Endodermal cell (in vitro differentiated cells): ENCODE measurements around the gene SYNE3. TPM values are rescaled to one million over a fixed set of nuclear protein-coding genes. Genes with fewer than 3 reads are reported as not detected.
A peak's percentile ranks its signal among the peaks of the same experiment; 100 is the strongest.

Experiments used
- DNase-seq: peaks from one replicate; pipeline ENCODE4 v3.0.0-alpha.2; 2017
- H3K27ac ChIP-seq: 2 replicates; pipeline ENCODE4 v1.5.1; 2013; ENCODE audit warnings: mild to moderate bottlenecking, low read depth, low read length, moderate library complexity
- H3K27me3 ChIP-seq: 2 replicates; pipeline ENCODE4 v1.6.1; 2013; ENCODE audit warnings: mild to moderate bottlenecking, low read length, moderate library complexity; ENCODE audit not compliant: insufficient read depth, control insufficient read depth, poor library complexity, severe bottlenecking
- H3K36me3 ChIP-seq: 2 replicates; pipeline ENCODE4 v1.7.0; 2013; ENCODE audit warnings: mild to moderate bottlenecking, low read length, moderate library complexity; ENCODE audit not compliant: control insufficient read depth, insufficient read depth
- H3K4me1 ChIP-seq: one replicate; pipeline ENCODE4 v1.7.0; 2013; ENCODE audit warnings: low read length; ENCODE audit not compliant: control insufficient read depth, insufficient read depth
- H3K4me3 ChIP-seq: 2 replicates; pipeline ENCODE4 v1.5.1; 2013; ENCODE audit warnings: mild to moderate bottlenecking, low read length, moderate library complexity
- H3K9ac ChIP-seq: 2 replicates; pipeline ENCODE4 v1.6.1; 2013; ENCODE audit warnings: mild to moderate bottlenecking, low read length, moderate library complexity; ENCODE audit not compliant: poor library complexity, severe bottlenecking; ENCODE audit errors: extremely low read depth
- H3K9me3 ChIP-seq: 2 replicates; pipeline ENCODE4 v1.6.1; 2013; ENCODE audit warnings: mild to moderate bottlenecking, low read length, moderate library complexity; ENCODE audit not compliant: control insufficient read depth
- H3K27ac Mint-ChIP-seq: 2 replicates; pipeline ENCODE4 v1.8.0; 2020; ENCODE audit warnings: mixed read lengths
- H3K27me3 Mint-ChIP-seq: 2 replicates; pipeline ENCODE4 v1.8.0; 2021; ENCODE audit warnings: mild to moderate bottlenecking, mixed read lengths; ENCODE audit not compliant: insufficient read depth
- H3K36me3 Mint-ChIP-seq: 2 replicates; pipeline ENCODE4 v1.8.0; 2020; ENCODE audit warnings: low read depth, mixed read lengths
- H3K4me1 Mint-ChIP-seq: 2 replicates; pipeline ENCODE4 v1.8.0; 2020; ENCODE audit warnings: mixed read lengths
- H3K4me3 Mint-ChIP-seq: 2 replicates; pipeline ENCODE4 v1.8.0; 2020; ENCODE audit warnings: mild to moderate bottlenecking, moderate library complexity, mixed read lengths
- H3K9me3 Mint-ChIP-seq: 2 replicates; pipeline ENCODE4 v1.8.0; 2020; ENCODE audit warnings: mild to moderate bottlenecking, mixed read lengths
- CTCF ChIP-seq: fragments of 200-600 bp; sonication (generic); conservative IDR thresholded peaks from 2 replicates; pipeline ENCODE4 v1.5.0; 2021; ENCODE audit warnings: antibody characterized with exemption, mild to moderate bottlenecking
- WGBS, 2 experiments: methylation state at CpG; one replicate each; pipeline versions ENCODE4 v1.1.5 to v1.1.7; 2013; ENCODE audit warnings: missing lambda C conversion rate in 2 of 2, mixed read lengths in 1 of 2; ENCODE audit not compliant: insufficient coverage in 1 of 2, insufficient read length in 1 of 2; 5-methylcytosine and 5-hydroxymethylcytosine counted together
- total RNA-seq, 2 donors: library from RNA; stranded (reverse); fragmentation: NEBNext Ultra II Directional in 1 of 2; extraction: Animal tissue kit (Norgen Biotek cat#: 25700) in 1 of 2; gene quantifications; 2 replicates in 1 of 2; 3 replicates in 1 of 2; pipeline ENCODE4 v1.2.1, GENCODE V29; 2021

SYNE3 gene
- total RNA-seq, 2 donors from 2014 or later, result 1.0 to 5.2 TPM

DNA sequence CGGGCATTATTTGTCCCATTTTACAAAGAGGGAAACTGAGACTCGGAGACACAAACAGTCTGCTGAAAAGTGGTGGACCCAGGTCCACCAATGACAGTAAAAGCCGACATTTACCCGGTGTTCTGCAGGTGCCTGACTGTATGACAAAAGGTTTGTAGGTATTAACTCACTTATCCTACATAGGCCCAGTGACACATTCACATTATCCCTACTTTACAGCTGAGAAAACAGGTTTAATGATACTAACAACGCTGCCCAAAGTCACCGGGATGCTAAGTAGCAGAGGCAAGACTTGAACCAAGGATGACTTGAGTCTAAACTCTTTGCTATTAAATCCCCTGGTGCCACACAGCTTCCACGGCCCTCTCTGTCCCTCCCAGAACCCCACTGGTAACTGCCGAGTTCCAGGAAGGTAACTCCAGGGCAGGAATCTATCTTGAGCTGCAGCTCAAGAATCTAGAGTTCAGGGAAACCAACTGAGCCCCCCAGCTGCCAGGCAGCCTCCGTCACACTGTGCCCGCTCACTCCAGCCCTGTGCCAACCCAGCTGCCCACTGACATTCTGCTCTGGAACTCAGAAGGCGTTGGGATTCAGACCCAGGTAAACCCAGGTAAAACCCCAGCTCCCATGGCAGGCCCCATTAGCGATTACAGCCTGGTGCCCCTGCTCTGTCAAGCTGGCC is 33.7 kb downstream of the SYNE3 start:
- Mint-ChIP-seq H3K4me1 (peaks cover 36% of the 10 kb centered on the region), H3K36me3 (no peaks in the 10 kb centered on the region), H3K4me3 (no peak overlapping the region), H3K9me3 (no peaks in the 10 kb centered on the region), H3K27ac (no peak overlapping the region), H3K27me3 (no peaks in the 10 kb centered on the region)
- Histone ChIP-seq H3K9ac (no peak overlapping the region), H3K4me3 (no peak overlapping the region), H3K27me3 (no peaks in the 10 kb centered on the region), H3K36me3 (no peaks in the 10 kb centered on the region), H3K27ac (no peak overlapping the region), H3K9me3 (no peaks in the 10 kb centered on the region), H3K4me1 (peaks cover 36% of the 10 kb centered on the region)
- no peak for DNase-seq
- TF ChIP-seq CTCF, result no peak
- 86 to 93% methylated on average over 10 to 12 of the region's 12 CpGs for WGBS, 2 experiments

- peaks cover 36% of the 10 kb centered on the region for H3K4me1 Mint-ChIP-seq
- DNase-seq, result no peak
- no peak overlapping the region for H3K9ac ChIP-seq
- no peaks in the 10 kb centered on the region for H3K9me3 ChIP-seq
- no peaks in the 10 kb centered on the region for H3K9me3 Mint-ChIP-seq
- H3K4me3 ChIP-seq, result no peak overlapping the region
- H3K36me3 Mint-ChIP-seq, result no peaks in the 10 kb centered on the region
- no peak overlapping the region for H3K27ac Mint-ChIP-seq
- no peaks in the 10 kb centered on the region for H3K27me3 Mint-ChIP-seq
- H3K4me3 Mint-ChIP-seq, result no peak overlapping the region
- no peak overlapping the region for H3K27ac ChIP-seq
- no peaks in the 10 kb centered on the region for H3K27me3 ChIP-seq
- H3K4me1 ChIP-seq, result peaks cover 36% of the 10 kb centered on the region
- WGBS, 2 experiments, result 86 to 89% methylated on average over 13 to 18 of the region's 18 CpGs
- no peaks in the 10 kb centered on the region for H3K36me3 ChIP-seq
- no peak for TF ChIP-seq CTCF
These were observed 34.9 kb downstream of the SYNE3 start for GRCh38 chr14:95481391-95482022.

DNA sequence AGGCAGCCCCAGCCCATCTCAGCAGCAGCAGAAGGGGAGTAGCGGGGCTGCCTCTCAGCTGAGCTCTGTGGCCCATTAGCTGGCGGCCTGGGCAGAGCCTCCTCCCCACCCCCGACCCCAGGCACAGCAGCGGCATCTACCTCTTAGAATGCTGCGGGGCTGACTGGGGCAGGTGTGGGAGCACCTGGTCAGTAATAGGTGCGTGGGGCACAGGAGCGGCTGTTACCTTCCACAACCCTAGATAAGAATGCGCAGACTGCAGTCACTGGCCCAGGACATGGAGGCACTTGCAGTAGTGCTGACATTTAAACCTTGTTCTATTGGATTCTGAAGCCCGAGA is 35.6 kb downstream of the SYNE3 start:
- Mint-ChIP-seq H3K27me3 (no peaks in the 10 kb centered on the region), H3K36me3 (no peaks in the 10 kb centered on the region), H3K4me3 (no peak overlapping the region), H3K9me3 (no peaks in the 10 kb centered on the region), H3K27ac (no peak overlapping the region), H3K4me1 (peaks cover 35% of the 10 kb centered on the region)
- Histone ChIP-seq H3K4me1 (peaks cover 35% of the 10 kb centered on the region), H3K27ac (no peak overlapping the region), H3K27me3 (no peaks in the 10 kb centered on the region), H3K9ac (no peak overlapping the region), H3K4me3 (no peak overlapping the region), H3K36me3 (no peaks in the 10 kb centered on the region), H3K9me3 (no peaks in the 10 kb centered on the region)
- 92 to 93% methylated on average over 4 to 9 of the region's 9 CpGs for WGBS, 2 experiments
- TF ChIP-seq CTCF, result no peak
- peak; percentile 70 for DNase-seq
